Gastrocnemius medialis (tissue), 4 donors: ENCODE results near the gene KCND3. TPM values are rescaled to one million over a fixed set of nuclear protein-coding genes. Genes with fewer than 3 reads are reported as not detected.

Source experiments
- ATAC-seq, 2 donors: fragments of 150-250 bp; one replicate each; pipeline ENCODE4 v1.9.1; 2016
- DNase-seq, 2 donors: peaks; one replicate each; pipeline ENCODE4 v3.0.0-alpha.2; 2019
- H3K27ac ChIP-seq, 4 donors: fragments of 200-600 bp; sonication (generic); 1 replicate in 1 of 4; 2 replicates in 3 of 4; pipeline ENCODE4 v1.5.1; 2016 to 2018; ENCODE audit warnings: mild to moderate bottlenecking in 2 of 4, moderate library complexity in 1 of 4
- H3K27me3 ChIP-seq, 3 donors: fragments of 200-600 bp; sonication (generic) in 2 of 3; 1 replicate in 1 of 3; 2 replicates in 2 of 3; pipeline versions ENCODE4 v1.5.1 to v1.6.0; 2016 to 2019; ENCODE audit warnings: mild to moderate bottlenecking in 1 of 3, moderate library complexity in 1 of 3
- H3K36me3 ChIP-seq, 2 donors: fragments of 200-600 bp; sonication (generic) in 1 of 2; one replicate each; pipeline ENCODE4 v1.5.1; 2017 to 2018
- H3K4me1 ChIP-seq, 2 donors: fragments of 200-600 bp; sonication (generic) in 1 of 2; one replicate each; pipeline ENCODE4 v1.5.1; 2016 to 2017; ENCODE audit warnings: mild to moderate bottlenecking in 2 of 2
- H3K4me3 ChIP-seq, 4 donors: fragments of 200-600 bp; sonication (generic) in 3 of 4; 1 replicate in 1 of 4; 2 replicates in 3 of 4; pipeline ENCODE4 v1.5.1; 2016 to 2019; ENCODE audit warnings: mild to moderate bottlenecking in 2 of 4
- H3K9me3 ChIP-seq, 3 donors: fragments of 200-600 bp; sonication (generic) in 2 of 3; 1 replicate in 1 of 3; 2 replicates in 2 of 3; pipeline ENCODE4 v1.5.1; 2016 to 2019
- CTCF ChIP-seq, 5 experiments: fragments of 450-650 bp in 3 of 5; fragments of 200-600 bp in 2 of 5; sonication (generic) in 2 of 5; IDR thresholded peaks in 4 of 5; conservative IDR thresholded peaks in 1 of 5; 1 replicate in 4 of 5; 2 replicates in 1 of 5; pipeline ENCODE4 v1.5.1; 2016 to 2019; ENCODE audit warnings: antibody characterized with exemption in 5 of 5, mild to moderate bottlenecking in 3 of 5, moderate library complexity in 3 of 5
- POLR2A ChIP-seq, 2 donors: fragments of 450-650 bp; IDR thresholded peaks; one replicate each; pipeline ENCODE4 v1.6.1; 2017; ENCODE audit warnings: antibody characterized with exemption in 2 of 2, mild to moderate bottlenecking in 2 of 2, moderate library complexity in 2 of 2
- in situ Hi-C, 4 donors: fragments of 200-750 bp; cut with MboI; loops; one replicate each; pipeline versions ENCODE4 v1.15.0 to v1.8.0; 2017; ENCODE audit warnings: low sequenced_read_pairs in 4 of 4
- intact Hi-C: fragments of 100-400 bp; cut with DNase I; formaldehyde crosslinking; loops from one replicate; pipeline ENCODE4 v1.15.1; 2023; ENCODE audit warnings: low total_unique reads
- total RNA-seq, 4 donors: library from RNA; depleted of rRNA; stranded (reverse); fragments of >200 nt; gene quantifications; one replicate each; pipeline versions ENCODE4 v1.1.0 to v1.2.3, GENCODE V29; 2016

KCND3 gene
- total RNA-seq, 4 donors from 2014 or later, result 1.2 to 2.6 (median 1.5) TPM

- in situ Hi-C loops, result no loop called here
- no peak for DNase-seq
- ATAC-seq, result no peak
- H3K4me3 ChIP-seq, result no peak overlapping the region
- intact Hi-C loops, result no loop called here
- no peaks in the 10 kb centered on the region for H3K36me3 ChIP-seq
- H3K27me3 ChIP-seq, result no peaks in the 10 kb centered on the region
- H3K27ac ChIP-seq, result peak overlapping the region; percentile 60 to 85 (median 68)
- no peak for TF ChIP-seq POLR2A (IDR thresholded peaks at IDR 0.05)
- no peak for TF ChIP-seq CTCF (IDR thresholded peaks at IDR 0.05 in 4 of 5, conservative IDR thresholded peaks at IDR 0.05 in 1 of 5)
- H3K9me3 ChIP-seq, result no peaks in the 10 kb centered on the region
- peaks cover 81 to 82% of the 10 kb centered on the region in 2 donors for H3K4me1 ChIP-seq
Observed at GRCh38 chr1:111734426-111734825, 255.0 kb downstream of the KCND3 start.

- TF ChIP-seq CTCF (IDR thresholded peaks at IDR 0.05 in 4 of 5, conservative IDR thresholded peaks at IDR 0.05 in 1 of 5) (no peak), POLR2A (IDR thresholded peaks at IDR 0.05) (no peak)
- no peak for DNase-seq
- in situ Hi-C loops, result no loop called here
Observed at GRCh38 chr1:111733992-111734341, 255.5 kb downstream of the KCND3 start.

GRCh38 chr1:111733183-111733991, 256.1 kb downstream of the KCND3 start:
- DNase-seq, result peak; percentile 36 to 67
- peak in 1 of 2 donors; percentile 6 for ATAC-seq
- Histone ChIP-seq H3K36me3 (no peaks in the 10 kb centered on the region), H3K27ac (peak overlapping the region; percentile 60 to 85 (median 68)), H3K27me3 (no peaks in the 10 kb centered on the region), H3K4me3 (no peak overlapping the region), H3K9me3 (no peaks in the 10 kb centered on the region), H3K4me1 (peaks cover 92% of the 10 kb centered on the region in 2 donors)
- intact Hi-C loops (no loop called here), in situ Hi-C loops (no loop called here)
- TF ChIP-seq POLR2A (IDR thresholded peaks at IDR 0.05) (no peak), CTCF (IDR thresholded peaks at IDR 0.05 in 4 of 5, conservative IDR thresholded peaks at IDR 0.05 in 1 of 5) (no peak)

More at GRCh38 chr1:111733992-111734341, 255.5 kb downstream of the KCND3 start:
- H3K27me3 ChIP-seq, result no peaks in the 10 kb centered on the region
- H3K27ac ChIP-seq, result peak overlapping the region; percentile 60 to 85 (median 68)
- no peak overlapping the region for H3K4me3 ChIP-seq
- intact Hi-C loops, result no loop called here
- H3K9me3 ChIP-seq, result no peaks in the 10 kb centered on the region
- H3K4me1 ChIP-seq, result peaks cover 86 to 87% of the 10 kb centered on the region in 2 donors
- no peaks in the 10 kb centered on the region for H3K36me3 ChIP-seq
- ATAC-seq, result no peak

DNA sequence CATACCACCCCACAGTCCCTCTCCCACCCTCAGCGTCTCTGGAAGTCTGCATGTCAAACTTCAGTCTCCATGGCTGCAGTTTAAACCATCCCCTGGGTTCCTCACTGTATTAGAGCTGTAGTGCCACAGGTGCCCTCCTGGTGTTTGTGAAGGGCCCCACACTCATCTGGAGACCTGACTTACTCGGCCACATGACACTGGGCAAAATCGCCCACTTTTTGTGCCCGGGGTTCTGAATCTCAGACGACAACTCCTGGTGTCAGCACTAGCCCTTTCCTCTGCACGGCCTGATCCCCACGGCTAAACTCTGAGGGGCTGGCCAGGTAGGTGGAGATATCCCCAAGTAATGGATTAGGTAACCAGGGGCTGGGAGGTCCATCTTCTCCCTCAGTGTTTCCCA, 256.8 kb downstream of the KCND3 start:
- intact Hi-C loops, result no loop called here

More for the DNA sequence above, 256.8 kb downstream of the KCND3 start:
- Histone ChIP-seq H3K4me1 (peaks cover 91 to 95% of the 10 kb centered on the region in 2 donors), H3K9me3 (no peaks in the 10 kb centered on the region), H3K4me3 (no peak overlapping the region), H3K36me3 (no peaks in the 10 kb centered on the region), H3K27me3 (no peaks in the 10 kb centered on the region), H3K27ac (peak overlapping the region; percentile 60 to 85 (median 68))
- no peak for TF ChIP-seq CTCF (IDR thresholded peaks at IDR 0.05 in 4 of 5, conservative IDR thresholded peaks at IDR 0.05 in 1 of 5)
- TF ChIP-seq POLR2A (IDR thresholded peaks at IDR 0.05), result no peak
- no peak for ATAC-seq
- DNase-seq, result no peak
- in situ Hi-C loops, result no loop called here
